Left forelimb (tissue), 1 donor: ENCODE data around the gene MEIS1.
"Not testable (repeated sequence)": the region's sequence is repeated elsewhere in the genome, so short reads cannot be mapped to it uniquely, and the experiment has no call there.

Experiments used
- DNase-seq: peaks from one replicate; pipeline ENCODE4 v3.0.0-alpha.2; 2018; ENCODE audit warnings: low spot score

MEIS1 gene

DNA sequence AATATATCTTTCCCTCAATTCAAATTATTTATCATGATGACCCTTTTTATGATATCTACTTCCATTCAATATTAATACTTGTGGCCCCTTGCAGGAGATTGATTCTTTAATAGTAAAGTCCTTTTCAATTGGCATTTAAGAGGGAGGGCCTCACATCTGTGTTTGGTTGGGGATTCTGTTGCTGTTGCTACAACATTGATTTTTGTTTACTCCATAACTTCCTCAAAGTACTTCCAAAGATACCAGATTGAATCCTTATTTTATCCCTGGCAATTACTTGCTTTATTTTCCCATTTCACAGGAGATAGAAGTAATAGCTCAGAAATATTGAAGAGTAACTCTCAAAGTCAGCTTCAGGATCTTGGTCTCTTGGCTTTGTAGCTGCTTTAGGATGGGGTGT lies 32.8 kb downstream of the MEIS1 start:
- no peak for DNase-seq

DNA sequence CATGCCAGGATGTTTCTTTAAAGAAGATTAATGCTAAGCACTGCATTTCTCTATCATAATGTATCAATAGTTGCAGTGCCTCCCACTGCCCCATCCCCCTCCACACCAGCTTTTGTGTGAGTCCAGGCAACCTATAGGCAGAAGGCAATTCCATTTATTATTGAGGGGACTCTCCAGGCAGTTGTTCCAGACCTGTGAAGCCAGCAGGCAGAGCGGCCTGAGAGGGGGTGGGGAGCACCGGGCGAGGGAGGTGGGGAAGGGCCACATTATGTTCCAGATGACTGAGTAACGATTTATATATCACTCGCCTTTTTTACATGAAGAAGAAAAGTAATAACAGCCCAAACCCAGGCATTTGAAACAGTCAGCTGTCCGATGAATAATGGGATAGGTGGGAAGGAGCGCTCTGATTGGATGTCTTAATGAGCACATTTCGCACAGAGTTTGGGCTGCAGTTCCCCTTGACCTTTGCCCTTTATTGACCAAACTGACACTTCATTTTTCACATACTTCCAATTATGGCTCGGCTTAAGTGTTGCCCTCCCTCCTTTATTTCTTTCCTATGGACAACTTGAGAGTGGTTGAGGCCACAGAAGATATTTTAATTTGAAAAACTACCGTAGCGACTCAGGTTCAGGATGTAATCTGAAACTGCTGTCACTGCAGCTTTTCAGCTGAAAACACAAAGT lies 34.4 kb downstream of the MEIS1 start:
- DNase-seq, result no peak

GRCh38 chr2:66470199-66470598 lies 35.3 kb downstream of the MEIS1 start:
- DNase-seq, result no peak

DNA sequence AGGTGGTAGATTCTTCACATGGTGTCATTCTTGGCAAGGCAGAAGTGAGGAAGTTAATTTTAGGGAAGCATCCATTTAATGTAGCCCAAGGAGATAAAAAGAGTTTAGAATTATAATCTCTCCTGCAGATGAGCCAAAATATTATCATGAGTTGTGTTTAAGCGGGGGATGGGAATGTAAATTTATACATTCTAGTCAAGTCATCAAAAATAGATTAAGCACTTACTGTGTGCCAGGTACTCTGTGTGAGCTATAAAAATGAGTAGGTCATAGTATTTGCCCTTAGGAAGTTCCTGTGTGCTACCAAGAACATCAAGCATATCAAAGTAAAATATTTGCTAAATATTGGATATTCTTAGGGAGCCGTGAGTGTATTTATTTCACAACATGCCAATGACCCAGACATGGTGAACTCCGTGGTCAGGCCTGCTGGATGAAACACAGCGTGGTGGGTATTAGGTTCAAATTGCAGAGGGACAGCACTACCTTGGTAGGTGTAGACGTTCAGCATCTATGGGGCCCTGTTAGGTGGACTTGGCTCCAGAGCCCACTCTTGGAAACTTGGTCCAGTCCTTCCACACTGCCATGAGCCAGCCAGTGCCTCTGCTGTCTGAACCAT lies 37.4 kb downstream of the MEIS1 start:
- no peak for DNase-seq

DNA sequence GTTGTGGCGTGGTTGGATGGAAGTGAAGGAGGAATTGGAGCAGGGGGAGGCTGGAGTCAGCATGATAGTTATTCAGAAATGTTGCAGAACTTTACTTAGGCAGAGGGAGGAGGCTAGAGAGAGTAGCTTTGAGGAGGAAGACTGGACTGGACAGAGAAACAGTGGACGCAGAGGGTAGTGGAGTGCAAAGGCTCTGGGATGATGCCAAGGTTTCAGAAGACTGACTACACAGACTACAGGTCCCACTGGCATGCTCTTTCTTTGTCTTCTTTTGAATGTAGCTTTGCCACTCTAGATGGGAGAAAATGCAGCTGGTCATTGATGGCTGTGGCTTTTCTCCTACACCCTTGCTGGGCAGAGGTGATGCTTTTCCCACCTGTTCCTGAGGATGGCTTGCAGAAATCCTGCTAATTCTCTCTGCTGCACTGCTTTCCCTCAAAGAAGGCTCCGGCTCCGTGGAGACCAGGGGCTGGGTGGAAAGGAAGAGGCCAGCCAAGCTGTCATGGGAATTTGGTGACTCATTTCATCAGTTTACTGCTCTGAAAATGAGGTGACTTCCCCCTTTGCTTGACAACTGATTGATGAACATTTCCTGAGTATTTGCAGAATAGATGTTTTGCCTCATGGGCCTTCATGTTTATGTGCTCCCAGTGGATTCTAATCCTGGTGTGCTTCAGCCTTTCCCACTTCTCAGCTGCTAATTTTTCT lies 42.4 kb downstream of the MEIS1 start:
- no peak for DNase-seq

DNA sequence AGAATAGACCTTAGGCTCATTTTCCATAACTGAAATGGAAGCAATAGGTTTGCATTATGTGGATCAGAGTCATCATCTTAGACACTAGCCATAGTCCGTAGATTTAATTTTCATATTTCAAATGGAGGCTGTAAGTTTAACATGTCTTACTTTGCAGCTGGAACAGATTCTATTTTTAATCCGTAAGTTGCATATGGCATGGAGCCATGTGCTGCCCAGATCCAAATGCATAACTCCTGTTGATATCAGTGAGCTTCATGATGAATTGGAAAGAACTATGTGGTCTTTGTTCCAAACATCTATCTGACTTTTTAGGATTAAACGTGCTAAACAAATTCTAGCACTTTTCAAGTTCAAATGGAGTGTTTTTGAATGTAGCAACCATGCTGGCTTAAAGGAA lies 43.4 kb downstream of the MEIS1 start:
- no peak for DNase-seq

DNA sequence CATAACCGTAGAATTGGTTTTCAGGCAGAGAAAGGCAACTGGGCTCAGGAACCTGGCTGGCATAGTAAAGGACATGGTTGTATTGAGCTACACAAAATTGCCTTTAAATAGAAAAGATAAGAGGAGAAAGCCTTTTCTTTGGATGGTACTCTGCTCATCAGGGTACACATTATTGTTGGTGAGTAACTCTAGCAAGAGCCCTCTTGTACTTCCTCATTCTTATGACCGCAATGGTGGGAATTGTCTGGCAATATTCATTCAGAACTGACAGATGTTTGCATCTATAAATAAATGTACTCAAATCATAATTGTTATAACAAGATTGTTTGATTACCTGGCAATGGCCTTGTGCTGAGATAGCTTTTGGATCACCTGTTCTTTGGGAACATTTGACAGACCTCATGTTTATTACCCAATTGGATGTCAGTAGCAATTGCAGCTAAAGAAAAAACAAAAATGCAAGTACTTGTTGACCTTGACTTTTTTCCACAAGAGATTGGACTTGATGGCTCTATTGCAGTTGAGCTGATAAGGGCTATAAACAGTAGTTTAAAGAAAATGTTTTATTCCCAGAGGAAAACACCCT lies 43.9 kb downstream of the MEIS1 start:
- no peak for DNase-seq

- DNase-seq, result no peak
Measured at GRCh38 chr2:66481100-66481549, 46.2 kb downstream of the MEIS1 start.

DNA sequence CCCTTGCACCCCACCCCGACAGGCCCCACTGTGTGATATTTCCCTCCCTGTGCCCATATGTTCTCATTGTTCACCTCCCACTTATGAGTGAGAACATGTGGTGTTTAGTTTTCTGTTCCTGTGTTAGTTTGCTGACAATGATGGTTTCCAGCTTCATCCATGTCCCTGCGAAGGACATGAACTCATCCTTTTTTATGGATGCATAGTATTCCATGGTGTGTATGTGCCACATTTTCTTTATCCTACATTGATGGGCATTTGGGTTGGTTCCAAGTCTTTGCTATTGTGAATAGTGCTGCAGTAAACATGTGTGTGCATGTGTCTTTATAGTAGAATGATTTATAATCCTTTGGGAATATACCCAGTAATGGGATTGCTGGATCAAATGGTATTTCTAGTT lies 50.3 kb downstream of the MEIS1 start:
- DNase-seq, result not testable (repeated sequence)

GRCh38 chr2:66488946-66489345 lies 54.0 kb downstream of the MEIS1 start:
- DNase-seq, result no peak

- DNase-seq, result no peak
Measured at GRCh38 chr2:66489436-66489835, 54.5 kb downstream of the MEIS1 start.

- no peak for DNase-seq
Measured at GRCh38 chr2:66490588-66491001, 55.7 kb downstream of the MEIS1 start.

GRCh38 chr2:66494708-66495107 lies 59.8 kb downstream of the MEIS1 start:
- no peak for DNase-seq

- DNase-seq, result no peak
Measured at GRCh38 chr2:66495788-66496640, 61.1 kb downstream of the MEIS1 start.

DNA sequence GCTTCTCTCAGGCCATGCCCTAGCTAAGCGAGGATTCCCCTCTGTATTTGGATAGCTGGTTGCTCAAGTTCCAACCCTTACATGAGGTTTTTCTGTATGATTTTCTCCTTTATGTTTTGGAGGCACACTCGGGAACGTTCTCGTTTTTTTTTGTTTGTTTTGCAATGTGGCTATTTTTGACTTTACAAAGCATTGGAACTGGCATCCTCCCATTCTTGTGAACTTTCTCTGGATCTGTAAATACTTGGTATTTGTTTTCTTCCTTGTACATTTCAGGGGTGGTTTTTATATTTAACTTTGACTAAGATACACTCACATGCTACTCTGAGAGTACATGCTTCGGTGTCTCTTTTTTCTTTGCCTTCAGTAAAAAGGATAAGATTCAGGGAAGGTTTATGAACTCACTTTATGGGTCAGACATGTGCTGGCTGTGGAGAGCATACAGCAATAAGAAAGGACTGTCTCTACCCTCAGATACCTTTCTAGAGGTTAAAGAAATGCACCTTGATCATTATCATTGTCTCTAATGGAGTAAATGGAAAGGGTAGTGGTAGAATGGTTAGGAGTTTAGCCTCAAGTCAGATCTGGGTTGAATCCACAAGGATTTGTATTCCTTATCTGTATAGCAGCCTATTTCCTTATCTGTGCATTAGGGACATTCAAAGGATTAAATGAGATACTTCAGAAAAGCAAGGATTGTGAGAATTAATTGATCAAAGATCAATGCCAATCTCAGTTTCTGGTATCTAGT lies 61.9 kb downstream of the MEIS1 start:
- DNase-seq, result no peak

GRCh38 chr2:66497431-66498288 lies 62.7 kb downstream of the MEIS1 start:
- no peak for DNase-seq

DNA sequence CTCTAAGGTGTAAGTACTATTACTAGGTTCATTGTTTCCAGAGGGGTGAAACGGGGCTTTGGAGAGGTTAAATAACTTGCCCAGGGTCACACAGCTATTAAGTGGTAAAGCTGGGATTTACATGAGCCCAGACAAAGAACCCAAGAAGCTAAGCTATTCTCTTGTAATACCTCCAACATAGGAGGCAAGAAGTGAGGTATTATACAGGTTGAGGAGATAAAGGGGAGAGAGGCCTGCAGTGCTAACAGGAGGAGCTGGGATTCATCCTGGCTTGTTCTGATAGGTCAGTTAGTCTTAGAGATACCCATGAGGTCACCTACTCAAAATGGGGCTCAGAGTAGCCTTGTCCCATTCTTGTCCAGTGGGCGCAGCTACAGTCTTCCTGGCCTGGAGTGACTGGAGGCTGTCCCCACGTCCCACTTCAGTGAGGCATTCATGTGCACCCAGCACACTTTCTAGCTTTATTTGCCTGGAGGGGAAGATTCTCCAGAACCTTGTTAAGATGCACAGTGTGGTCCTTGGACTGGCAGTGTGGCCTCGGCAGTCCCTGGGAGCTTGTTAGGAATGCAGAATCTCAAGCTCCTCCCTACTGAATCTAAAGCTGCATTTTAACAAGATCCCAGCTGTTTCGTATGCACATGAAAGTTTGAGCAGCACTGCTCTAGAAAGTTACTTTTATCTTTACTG lies 63.5 kb downstream of the MEIS1 start:
- no peak for DNase-seq

DNA sequence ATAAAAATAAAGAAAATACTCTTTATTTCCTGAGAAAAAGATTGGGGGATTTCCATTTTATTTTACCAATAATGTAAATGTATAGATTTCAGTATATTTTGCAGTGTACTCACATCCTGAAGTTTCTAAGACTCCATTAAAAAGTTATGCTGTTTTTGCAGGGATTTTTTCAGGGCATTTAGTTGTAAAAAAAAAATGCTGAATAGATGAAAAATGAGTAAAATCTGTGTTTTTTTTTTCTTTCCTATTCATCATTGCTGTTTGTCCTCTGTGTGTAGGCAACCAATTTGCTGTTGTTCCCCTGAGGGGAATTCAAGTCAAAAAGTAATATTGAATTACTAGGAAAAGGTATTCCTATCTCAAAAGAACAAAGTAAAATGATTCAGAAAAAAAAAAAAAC lies 66.3 kb downstream of the MEIS1 start:
- no peak for DNase-seq

GRCh38 chr2:66506265-66506664 lies 71.3 kb downstream of the MEIS1 start:
- no peak for DNase-seq
